ENCODE results near the gene ACTL8.

Gene ACTL8

GRCh38 chr1:17851056-17851455 is 95.9 kb downstream of the ACTL8 start:
- DNase-seq, result peak; percentile 27

DNA sequence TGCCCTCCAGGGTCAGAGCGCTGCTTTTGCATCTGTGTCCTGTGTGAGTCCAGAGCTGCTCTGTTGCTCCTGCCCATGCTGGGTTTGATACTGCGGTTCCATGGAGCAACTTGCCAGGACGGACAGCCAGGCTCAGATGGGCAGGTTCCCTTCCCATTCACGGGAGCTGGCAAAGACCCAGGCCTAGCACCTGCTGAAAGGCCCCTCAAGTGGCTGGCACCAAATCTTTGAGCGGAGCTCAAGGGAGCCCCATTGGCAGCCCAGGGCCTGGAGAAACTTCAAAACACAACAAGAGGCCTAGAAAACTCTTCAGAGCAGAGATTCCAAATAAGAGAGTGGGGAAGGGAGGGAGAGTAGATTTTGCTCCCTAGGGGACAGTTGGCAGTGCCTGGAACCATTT is 97.2 kb downstream of the ACTL8 start:
- DNase-seq, result peak; percentile 96

DNA sequence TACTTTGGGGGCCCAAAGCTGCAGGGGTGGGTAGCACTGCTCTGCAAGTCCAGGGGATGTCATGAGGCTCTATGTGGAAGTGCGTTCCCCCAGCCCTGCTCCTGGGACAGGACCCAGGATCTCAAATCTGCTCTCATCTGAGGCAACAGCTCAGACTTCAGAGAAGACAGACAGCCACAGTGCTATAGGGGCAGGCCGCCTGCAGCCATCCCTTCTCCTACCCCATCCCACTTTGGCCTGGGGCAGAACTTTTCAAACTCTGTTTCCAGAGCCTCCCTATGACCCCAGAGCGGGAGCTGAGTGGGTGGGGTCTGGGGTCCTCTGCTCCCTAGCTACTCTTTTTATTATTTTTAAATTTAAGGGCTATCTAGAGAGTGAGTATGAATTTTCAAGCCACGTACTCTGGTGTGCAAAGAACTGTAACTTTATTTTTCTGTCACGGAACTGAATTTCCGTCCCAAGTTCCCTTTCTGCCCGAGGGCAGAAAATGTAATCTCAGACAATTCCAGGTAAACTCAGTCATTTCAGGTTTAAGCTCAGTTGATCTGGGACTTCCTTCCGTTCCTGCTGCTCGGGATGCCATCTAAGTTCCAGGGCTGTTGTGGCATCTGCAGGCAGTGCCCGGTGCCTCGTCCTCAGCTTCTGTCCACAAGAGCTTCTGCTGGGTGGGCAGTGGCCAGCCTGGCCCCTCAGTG is 98.3 kb downstream of the ACTL8 start:
- no peak for DNase-seq

- DNase-seq, result no peak
These were observed 101.5 kb downstream of the ACTL8 start for GRCh38 chr1:17856496-17857108.

DNA sequence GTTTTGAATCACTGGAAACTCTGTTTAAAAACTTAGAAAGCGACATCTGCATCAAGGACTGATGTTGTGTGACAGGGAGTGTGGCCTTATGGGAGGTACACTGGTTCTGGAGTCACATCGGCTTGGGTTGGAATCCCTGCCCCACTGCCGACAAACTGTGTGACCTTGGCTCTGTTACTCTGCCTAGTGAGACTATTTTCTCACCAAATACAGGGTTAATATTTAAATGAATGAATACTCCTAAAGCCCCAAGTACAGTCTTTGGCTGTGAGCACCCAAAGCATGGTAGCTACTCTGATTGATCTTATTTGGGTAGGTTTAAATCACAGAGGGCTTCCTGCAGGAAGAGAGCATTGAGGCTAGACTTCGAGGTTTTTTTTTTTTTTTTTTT is 102.0 kb downstream of the ACTL8 start:
- no peak for DNase-seq

DNA sequence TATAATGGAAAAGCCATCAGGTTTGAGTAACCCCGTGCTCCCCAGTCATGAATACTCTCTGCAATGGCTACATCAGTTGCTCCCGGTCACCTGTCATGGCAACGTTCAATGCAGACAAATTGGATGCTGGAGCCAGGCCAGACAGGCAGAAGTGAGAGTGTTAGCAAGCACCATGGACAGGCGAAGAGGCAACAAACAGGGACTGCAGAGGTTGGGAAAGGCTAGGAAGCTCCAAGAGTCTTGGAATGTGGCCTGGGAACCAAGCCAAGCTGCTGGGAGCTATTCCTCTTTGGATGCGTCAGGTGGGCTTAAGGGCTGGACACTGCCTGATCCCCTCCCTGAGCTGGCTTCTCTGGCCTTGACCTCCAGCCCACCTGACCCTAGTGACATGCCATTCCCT is 102.9 kb downstream of the ACTL8 start:
- no peak for DNase-seq

- no peak for DNase-seq
These were observed 105.7 kb downstream of the ACTL8 start for GRCh38 chr1:17860812-17861211.

- DNase-seq, result no peak
These were observed 106.6 kb downstream of the ACTL8 start for GRCh38 chr1:17861685-17862084.

- DNase-seq, result no peak
These were observed 107.0 kb downstream of the ACTL8 start for GRCh38 chr1:17862121-17862520.

DNA sequence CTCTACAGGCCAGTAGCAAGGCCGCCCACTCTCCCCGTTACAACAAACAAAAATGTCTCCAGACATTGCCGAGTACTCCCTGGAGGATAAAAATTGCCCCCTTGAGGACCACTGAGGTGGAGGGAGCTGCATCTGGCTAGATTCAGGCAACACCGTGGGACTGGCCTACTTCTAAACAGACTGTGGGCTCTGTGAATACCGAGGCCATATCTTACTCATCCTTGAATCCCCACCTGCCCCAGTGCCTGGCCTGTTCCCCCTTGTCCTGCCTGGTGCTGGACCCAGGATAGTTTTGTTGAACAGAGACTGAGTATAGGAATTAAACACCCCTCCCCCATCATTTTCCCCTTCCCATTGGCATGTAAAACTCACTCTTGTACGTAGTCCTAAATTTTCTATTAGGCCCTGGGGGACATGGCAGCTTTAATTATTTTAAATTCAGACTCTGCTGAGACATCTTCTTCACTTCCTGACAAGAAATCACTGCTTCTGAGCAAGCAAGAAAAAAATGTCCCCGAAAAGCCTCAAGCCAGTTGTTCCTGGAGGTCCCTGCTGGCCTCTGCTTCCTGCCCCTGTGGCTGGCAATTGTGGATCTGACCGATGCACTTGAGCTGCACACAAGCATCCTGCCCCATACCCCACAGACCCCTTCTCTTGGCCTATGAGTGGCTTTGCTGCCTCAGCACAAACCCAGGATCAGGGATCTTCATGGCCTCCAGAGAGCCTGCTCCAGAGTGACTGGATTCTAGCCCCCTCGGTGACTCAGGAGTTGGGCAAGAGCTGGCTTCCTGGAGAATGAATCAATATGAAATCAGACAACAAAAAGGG is 111.0 kb downstream of the ACTL8 start:
- DNase-seq, result no peak

DNA sequence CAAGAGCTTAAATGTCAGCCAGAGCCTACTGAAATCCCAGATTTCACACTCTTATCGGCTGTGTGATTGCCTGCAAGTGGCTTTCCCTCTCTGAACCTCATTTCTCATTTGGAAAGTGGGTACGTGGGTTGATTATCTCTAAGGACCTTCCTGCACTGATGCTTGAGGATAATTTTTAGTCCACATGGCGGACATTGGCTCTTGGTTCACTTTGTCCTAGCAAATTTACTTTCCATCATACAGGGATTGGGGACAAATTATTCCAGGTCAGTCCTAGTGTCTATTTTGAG is 111.6 kb downstream of the ACTL8 start:
- no peak for DNase-seq

DNA sequence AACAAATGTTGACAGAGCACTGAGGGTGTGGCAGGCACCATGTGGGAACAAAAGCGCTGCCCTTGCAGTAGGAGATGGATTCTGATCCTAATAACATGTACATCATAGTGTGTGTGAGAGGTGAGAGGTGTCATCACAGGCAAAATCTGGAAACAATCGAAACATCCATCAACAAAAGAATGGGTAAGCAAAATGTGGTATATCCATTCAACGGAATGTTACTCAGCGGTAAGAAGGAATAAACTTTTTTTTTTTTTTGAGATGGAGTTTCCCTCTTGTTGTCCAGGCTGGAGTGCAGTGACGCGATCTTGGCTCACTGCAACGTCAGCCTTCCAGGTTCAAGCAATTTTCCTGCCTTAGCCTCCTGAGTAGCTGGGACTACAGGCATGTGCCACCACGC is 112.3 kb downstream of the ACTL8 start:
- no peak for DNase-seq

- no peak for DNase-seq
These were observed 114.7 kb downstream of the ACTL8 start for GRCh38 chr1:17869815-17870214.

DNA sequence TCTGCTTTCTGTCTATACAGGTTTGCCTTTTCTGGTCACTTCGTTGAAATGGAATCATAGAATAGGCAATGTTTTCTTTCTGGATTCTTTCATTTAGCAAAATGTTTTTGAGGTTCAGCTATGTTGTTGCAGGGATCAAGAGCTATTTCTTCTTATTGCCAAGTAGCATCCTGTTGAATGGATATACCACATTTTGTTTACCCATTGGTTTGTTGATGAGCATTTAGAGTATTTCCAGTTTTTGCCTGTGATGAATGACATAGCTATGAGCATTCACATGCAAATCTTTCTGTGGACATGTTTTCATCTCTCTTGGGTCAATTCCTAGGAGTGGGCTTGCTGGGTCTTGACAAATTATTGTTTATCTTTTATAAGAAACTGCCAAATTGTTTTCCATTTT is 115.5 kb downstream of the ACTL8 start:
- DNase-seq, result no peak

- no peak for DNase-seq
These were observed 118.0 kb downstream of the ACTL8 start for GRCh38 chr1:17873007-17873675.

DNA sequence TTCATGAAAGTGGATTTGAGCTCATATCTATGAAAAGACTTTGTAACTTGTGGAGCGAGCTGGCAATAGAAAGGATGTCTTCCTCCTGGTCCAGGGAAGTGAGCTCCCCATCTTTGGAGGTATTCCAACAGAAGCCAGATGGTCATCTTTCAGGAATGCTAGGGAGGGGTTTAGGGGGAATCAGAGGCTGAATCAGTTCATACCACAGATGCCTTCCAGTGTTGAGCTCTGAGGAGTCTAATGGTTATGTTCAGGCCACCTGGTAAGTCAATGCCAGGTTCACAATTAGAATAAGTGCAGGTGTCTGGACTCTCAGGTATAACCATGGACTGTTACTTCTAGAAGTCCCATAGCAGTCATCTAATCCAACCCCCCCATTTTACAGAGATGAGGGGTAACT is 119.1 kb downstream of the ACTL8 start:
- DNase-seq, result no peak

DNA sequence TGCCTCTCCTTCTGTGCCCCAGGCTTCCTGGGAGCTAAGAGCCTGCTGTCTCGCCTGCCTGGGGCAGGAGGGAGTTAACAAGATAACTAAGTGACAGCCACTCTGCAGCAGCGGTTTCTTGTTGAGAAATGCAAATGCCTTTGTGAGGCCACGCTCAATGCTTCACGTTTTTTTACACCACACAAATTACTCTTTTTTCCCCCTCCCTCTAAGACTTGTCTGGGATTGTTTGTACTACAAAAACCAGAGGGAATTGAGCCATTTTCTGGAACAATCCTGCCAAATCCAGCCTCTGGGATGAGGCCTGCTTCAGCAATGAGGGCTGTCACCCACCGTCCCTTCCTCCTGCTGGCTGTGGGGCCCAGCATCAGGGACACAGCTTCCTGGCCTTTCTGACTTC is 119.6 kb downstream of the ACTL8 start:
- DNase-seq, result no peak

GRCh38 chr1:17875171-17875881 is 120.2 kb downstream of the ACTL8 start:
- no peak for DNase-seq

GRCh38 chr1:17875882-17876280 is 120.7 kb downstream of the ACTL8 start:
- DNase-seq, result no peak
